H1 (cell line): ENCODE results near the gene PREX1. TPM values are rescaled to one million over a fixed set of nuclear protein-coding genes. Genes with fewer than 3 reads are reported as not detected.

Experiments used
- CTCF ChIA-PET: fragments of 300-600 bp; sonication (Branson Sonifier 250); formaldehyde crosslinking; loops from one replicate; lab custom pipeline; 2021; ENCODE audit not compliant: partially characterized antibody; lab: Charles Lee
- POLR2A ChIA-PET: fragments of 300-600 bp; sonication (Branson Sonifier 250); formaldehyde crosslinking; loops from one replicate; lab custom pipeline; 2021; ENCODE audit warnings: inconsistent platforms; ENCODE audit not compliant: partially characterized antibody; lab: Charles Lee
- DNase-seq, 2 experiments: peaks; one replicate each; pipeline versions ENCODE4 v3.0.0 to v3.0.0-alpha.2; 2010 to 2022; ENCODE audit warnings: low spot score in 2 of 2, low read depth in 1 of 2, mixed read lengths in 1 of 2
- FAIRE-seq: peaks from 2 replicates; lab custom pipeline; 2011; peaks lifted over from hg19 to GRCh38; lab: Jason Lieb, UNC
- H2AFZ ChIP-seq: 2 replicates; pipeline ENCODE4 v1.8.1; 2012; ENCODE audit warnings: low read length, inconsistent platforms
- H2AK5ac ChIP-seq: 2 replicates; pipeline ENCODE4 v1.6.1; 2013; ENCODE audit warnings: low read depth, low read length
- H2BK120ac ChIP-seq: replicated peaks from 2 replicates; pipeline ENCODE3; 2013; ENCODE audit warnings: low read depth, low read length, inconsistent platforms
- H2BK12ac ChIP-seq: 2 replicates; pipeline ENCODE4 v1.6.1; 2013; ENCODE audit warnings: low read depth, low read length
- H2BK15ac ChIP-seq: 2 replicates; pipeline ENCODE4 v1.6.1; 2013; ENCODE audit warnings: low read length
- H2BK20ac ChIP-seq: 2 replicates; pipeline ENCODE4 v1.6.1; 2013; ENCODE audit warnings: low read length
- H2BK5ac ChIP-seq: 2 replicates; pipeline ENCODE4 v1.6.1; 2013; ENCODE audit warnings: low read depth, low read length
- H3K14ac ChIP-seq: 2 replicates; pipeline ENCODE4 v1.6.1; 2013; ENCODE audit warnings: inconsistent platforms; ENCODE audit not compliant: insufficient read length
- H3K18ac ChIP-seq: 2 replicates; pipeline ENCODE4 v1.6.1; 2013; ENCODE audit warnings: low read length; ENCODE audit errors: extremely low read depth
- H3K23ac ChIP-seq: 2 replicates; pipeline ENCODE4 v1.6.1; 2013; ENCODE audit warnings: inconsistent platforms; ENCODE audit not compliant: insufficient read length
- H3K23me2 ChIP-seq: 2 replicates; pipeline ENCODE4 v1.6.1; 2013; ENCODE audit warnings: low read depth, low read length
- H3K27ac ChIP-seq: 2 replicates; pipeline ENCODE4 v1.6.1; 2011; ENCODE audit warnings: low read depth, low read length, inconsistent platforms
- H3K27me3 ChIP-seq, 4 experiments: replicated peaks in 1 of 4; 1 replicate in 1 of 4; 2 replicates in 3 of 4; pipeline versions ENCODE4 v1.6.1 to v1.8.1; 2011 to 2013; ENCODE audit warnings: low read length in 3 of 4, mild to moderate bottlenecking in 3 of 4, inconsistent platforms in 2 of 4, mixed read lengths in 2 of 4, moderate library complexity in 1 of 4; ENCODE audit not compliant: control insufficient read depth in 3 of 4, insufficient read depth in 3 of 4; ENCODE audit errors: extremely low read depth in 1 of 4
- H3K36me3 ChIP-seq, 4 experiments: 2 replicates each; pipeline versions ENCODE4 v1.6.1 to v1.8.1; 2011 to 2013; ENCODE audit warnings: mild to moderate bottlenecking in 4 of 4, low read length in 3 of 4, moderate library complexity in 2 of 4, control low read depth in 1 of 4, inconsistent platforms in 1 of 4; ENCODE audit not compliant: insufficient read depth in 4 of 4, control insufficient read depth in 2 of 4
- H3K4ac ChIP-seq: replicated peaks from 2 replicates; pipeline ENCODE3; 2013; ENCODE audit warnings: low read length, low read depth, mixed read lengths, inconsistent platforms; ENCODE audit not compliant: insufficient read length
- H3K4me1 ChIP-seq, 4 experiments: replicated peaks in 1 of 4; 1 replicate in 1 of 4; 2 replicates in 3 of 4; pipeline versions ENCODE4 v1.6.1 to v1.8.1; 2011 to 2013; ENCODE audit warnings: low read length in 3 of 4, inconsistent platforms in 2 of 4, mixed read lengths in 1 of 4; ENCODE audit not compliant: insufficient read depth in 4 of 4, control insufficient read depth in 3 of 4
- H3K4me2 ChIP-seq, 2 experiments: 2 replicates each; pipeline versions ENCODE4 v1.6.1 to v1.8.1; 2011 to 2013; ENCODE audit warnings: low read depth in 2 of 2, low read length in 2 of 2, control low read depth in 1 of 2, inconsistent platforms in 1 of 2, mild to moderate bottlenecking in 1 of 2; ENCODE audit not compliant: insufficient read depth in 1 of 2
- H3K4me3 ChIP-seq, 4 experiments: fragments of 200-600, 300-600 bp in 1 of 4; sonication (generic), shearing (Covaris generic), sonication (Bioruptor Twin) in 1 of 4; 2 replicates each; pipeline versions ENCODE4 v1.5.1 to v1.8.1; 2011 to 2016; ENCODE audit warnings: low read length in 4 of 4, low read depth in 3 of 4, control low read depth in 2 of 4, inconsistent platforms in 2 of 4, mild to moderate bottlenecking in 2 of 4, mixed read lengths in 1 of 4, moderate library complexity in 1 of 4; ENCODE audit not compliant: insufficient read depth in 2 of 4; ENCODE audit errors: extremely low read depth in 1 of 4
- H3K56ac ChIP-seq: replicated peaks from 2 replicates; pipeline ENCODE3; 2013; ENCODE audit warnings: low read depth, mild to moderate bottlenecking, mixed read lengths, low read length, inconsistent platforms; ENCODE audit not compliant: insufficient read length
- H3K79me1 ChIP-seq: 2 replicates; pipeline ENCODE4 v1.6.1; 2013; ENCODE audit warnings: low read depth, low read length, control low read depth
- H3K79me2 ChIP-seq, 2 experiments: 2 replicates each; pipeline versions ENCODE4 v1.6.1 to v1.8.1; 2012 to 2013; ENCODE audit warnings: low read length in 2 of 2, mild to moderate bottlenecking in 2 of 2, inconsistent platforms in 1 of 2; ENCODE audit not compliant: insufficient read depth in 2 of 2, control insufficient read depth in 1 of 2
- H3K9ac ChIP-seq, 4 experiments: replicated peaks in 1 of 4; 1 replicate in 1 of 4; 2 replicates in 3 of 4; pipeline versions ENCODE4 v1.6.1 to v1.8.1; 2011 to 2013; ENCODE audit warnings: low read depth in 3 of 4, low read length in 3 of 4, control low read depth in 2 of 4, mild to moderate bottlenecking in 2 of 4, moderate library complexity in 2 of 4, inconsistent platforms in 1 of 4; ENCODE audit errors: extremely low read depth in 1 of 4
- H3K9me3 ChIP-seq, 2 experiments: 2 replicates each; pipeline versions ENCODE4 v1.6.1 to v1.8.1; 2012 to 2013; ENCODE audit warnings: mild to moderate bottlenecking in 2 of 2, moderate library complexity in 2 of 2, control low read depth in 1 of 2, inconsistent platforms in 1 of 2, low read depth in 1 of 2, low read length in 1 of 2, mixed read lengths in 1 of 2; ENCODE audit not compliant: insufficient read depth in 2 of 2
- H4K20me1 ChIP-seq, 2 experiments: replicated peaks in 1 of 2; 2 replicates each; pipeline versions ENCODE3 to v1.8.1; 2011 to 2013; ENCODE audit warnings: inconsistent platforms in 2 of 2, low read length in 2 of 2, mild to moderate bottlenecking in 1 of 2; ENCODE audit not compliant: insufficient read depth in 2 of 2, control insufficient read depth in 1 of 2
- H4K5ac ChIP-seq: 2 replicates; pipeline ENCODE4 v1.6.1; 2013; ENCODE audit warnings: low read length, low read depth, mixed read lengths, inconsistent platforms; ENCODE audit not compliant: insufficient read length
- H4K8ac ChIP-seq: 2 replicates; pipeline ENCODE4 v1.8.0; 2013; ENCODE audit warnings: mild to moderate bottlenecking, moderate library complexity, low read length, inconsistent platforms; ENCODE audit not compliant: insufficient read depth; ENCODE audit errors: extremely low read depth
- H4K91ac ChIP-seq: replicated peaks from 2 replicates; pipeline ENCODE3; 2013; ENCODE audit warnings: low read length, mixed read lengths, inconsistent platforms; ENCODE audit not compliant: insufficient read length
- BACH1 ChIP-seq: IDR thresholded peaks from 2 replicates; pipeline ENCODE4 v1.6.1; 2012; ENCODE audit warnings: low read length, improper control_type of control experiment
- HDAC2 ChIP-seq, 2 experiments: fragments of 300-600 bp in 1 of 2; sonication (generic) in 1 of 2; IDR thresholded peaks; 2 replicates each; pipeline ENCODE4 v1.6.1; 2011 to 2012; ENCODE audit warnings: low read depth in 2 of 2, low read length in 2 of 2, mild to moderate bottlenecking in 2 of 2, moderate library complexity in 2 of 2, borderline replicate concordance in 1 of 2, inconsistent platforms in 1 of 2
- KDM1A ChIP-seq: fragments of 200-600, 300-600 bp; sonication (generic); IDR thresholded peaks from 2 replicates; pipeline ENCODE4 v1.7.1; 2016; ENCODE audit warnings: mild to moderate bottlenecking, low read length, borderline replicate concordance
- TEAD4 ChIP-seq: IDR thresholded peaks from 2 replicates; pipeline ENCODE4 v1.6.1; 2012; ENCODE audit warnings: low read depth, low read length, inconsistent platforms, mixed read lengths
- WGBS, 2 experiments: shearing (Covaris generic) in 1 of 2; methylation state at CpG; one replicate each; pipeline versions ENCODE4 v1.1.6 to v1.1.7; 2013 to 2015; ENCODE audit warnings: low lambda C conversion rate in 2 of 2, mixed read lengths in 2 of 2, inconsistent platforms in 1 of 2, low coverage in 1 of 2, missing lambda C conversion rate in 1 of 2; ENCODE audit not compliant: insufficient replicate concordance in 2 of 2, insufficient coverage in 1 of 2, insufficient read length in 1 of 2; ENCODE audit errors: extremely low coverage in 1 of 2, missing lambda C conversion rate in 1 of 2; 5-methylcytosine and 5-hydroxymethylcytosine counted together
- polyA plus RNA-seq, 7 experiments: library from polyadenylated mRNA; depleted of rRNA in 3 of 7; stranded (reverse) in 5 of 7; unstranded in 2 of 7; fragments of >200 nt in 5 of 7; fragments of 200-250 nt in 2 of 7; gene quantifications; 1 replicate in 5 of 7; 2 replicates in 1 of 7; 4 replicates in 1 of 7; pipeline versions ENCODE4 v1.2.1 to v1.2.3, GENCODE V29; 2011 to 2013; ENCODE audit warnings: missing spikeins in 2 of 7, mixed read lengths in 2 of 7
- total RNA-seq: library from RNA; stranded (reverse); fragmentation: NEBNext Ultra II Directional; extraction: Animal tissue kit (Norgen Biotek cat#: 25700); gene quantifications from 2 replicates; pipeline ENCODE4 v1.2.1, GENCODE V29; 2021

The PREX1 gene
- total and polyA plus RNA-seq, 2 of the 8 experiments (the other 6 are each of a cell fraction or from before 2014, with no cell fraction given): 10.7 to 12.8 TPM

DNA sequence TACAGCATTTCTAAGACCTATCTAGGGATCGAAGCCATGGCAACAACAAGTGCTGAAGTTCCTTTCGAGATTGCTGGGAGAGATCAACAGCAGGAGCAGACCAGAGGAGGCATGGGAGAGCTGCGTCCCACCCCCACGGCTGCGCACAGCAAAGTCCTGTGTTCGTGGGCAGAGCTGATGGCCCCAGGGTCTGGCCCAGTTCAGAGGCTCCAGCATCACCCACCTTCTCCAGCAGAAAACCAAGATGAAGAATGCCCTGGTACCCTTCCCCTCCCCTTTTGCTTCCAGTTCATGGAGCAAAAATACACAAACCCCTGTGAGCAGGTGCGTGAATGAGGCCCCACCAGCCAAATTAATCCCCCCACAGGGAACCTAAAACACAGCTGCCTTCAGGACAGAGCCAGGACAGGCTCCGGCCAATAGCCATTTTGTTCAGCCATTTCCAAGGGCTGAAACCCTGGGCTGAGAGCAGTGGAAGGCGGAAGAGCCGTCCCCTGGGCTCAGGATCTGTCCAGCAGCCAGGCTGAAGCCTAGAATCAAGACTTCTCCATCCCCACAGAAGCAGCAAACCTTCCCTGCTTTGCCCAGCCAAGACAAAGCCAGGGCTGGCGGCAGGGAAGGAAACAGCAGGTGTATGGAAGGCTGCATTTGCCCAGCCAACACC lies 102.8 kb downstream of the PREX1 start:
- no peak overlapping the region for H4K5ac ChIP-seq
- H3K56ac ChIP-seq: no peak overlapping the region
- no peaks in the 10 kb centered on the region for H3K23me2 ChIP-seq
- no peak overlapping the region for H2BK5ac ChIP-seq
- no peak overlapping the region for H2AFZ ChIP-seq
- no peak overlapping the region; the same call in 1 of the 2 replicates for H3K18ac ChIP-seq
- H3K9me3 ChIP-seq: no peaks in the 10 kb centered on the region
- no peak overlapping the region for H3K4ac ChIP-seq
- no peak for TF ChIP-seq BACH1
- TF ChIP-seq HDAC2 (IDR thresholded peaks at IDR 0.05; ENCODE audit: borderline replicate concordance in 1 of 2, low read depth in 2 of 2, low read length in 2 of 2): no peak
- no peak for TF ChIP-seq TEAD4
- TF ChIP-seq KDM1A: no peak
- no peak overlapping the region for H3K27ac ChIP-seq
- no peak overlapping the region for H2BK20ac ChIP-seq
- H4K91ac ChIP-seq: no peak overlapping the region
- H3K79me1 ChIP-seq: no peaks in the 10 kb centered on the region; the same call in 1 of the 2 replicates
- H2BK15ac ChIP-seq: no peak overlapping the region
- no peak overlapping the region for H3K14ac ChIP-seq
- WGBS, 2 experiments: 81% methylated on average over 11 of the region's 11 CpGs; no CpG with 5 or more reads in 1 of the 2 experiments
- no peak overlapping the region for H3K9ac ChIP-seq
- H3K79me2 ChIP-seq: no peaks in the 10 kb centered on the region
- H2BK120ac ChIP-seq: no peak overlapping the region
- peaks cover 2 to 9% (median 3%) of the 10 kb centered on the region in 4 experiments; a peak in 5 of 7 replicates for H3K4me1 ChIP-seq
- H3K4me2 ChIP-seq: no peak overlapping the region
- H2BK12ac ChIP-seq: no peak overlapping the region
- no peak for DNase-seq
- H3K4me3 ChIP-seq: no peak overlapping the region
- no peak overlapping the region for H4K8ac ChIP-seq
- H2AK5ac ChIP-seq: no peak overlapping the region
- no peak for FAIRE-seq
- ChIA-PET CTCF (interaction anchor here (0.7 to 2.7 kb wide), 8 partner anchors 9 to 101 kb away, joined by 3 to 11 read pairs (median 4); no protein-coding TSS in a partner anchor), POLR2A (interaction anchor here (1.7 kb wide), 1 partner anchor 10 kb away, joined by 4 read pairs; no protein-coding TSS in a partner anchor)
- H4K20me1 ChIP-seq: no peaks in the 10 kb centered on the region
- no peak overlapping the region for H3K23ac ChIP-seq
- no peaks in the 10 kb centered on the region; a peak in 1 of 7 replicates for H3K27me3 ChIP-seq
- no peaks in the 10 kb centered on the region; a peak in 2 of 8 replicates for H3K36me3 ChIP-seq
